Activated T-cell treated with anti-CD3 and anti-CD28 coated beads, Interleukin-2, amount 50 U/mL, for 1 hour (primary cell): ENCODE measurements around the gene ENTHD1.
"Not testable (repeated sequence)": the region's sequence is repeated elsewhere in the genome, so short reads cannot be mapped to it uniquely, and the experiment has no call there.

Experiments
- DNase-seq: peaks from one replicate; pipeline ENCODE4 v3.0.0-alpha.2; 2020

Gene ENTHD1

DNA sequence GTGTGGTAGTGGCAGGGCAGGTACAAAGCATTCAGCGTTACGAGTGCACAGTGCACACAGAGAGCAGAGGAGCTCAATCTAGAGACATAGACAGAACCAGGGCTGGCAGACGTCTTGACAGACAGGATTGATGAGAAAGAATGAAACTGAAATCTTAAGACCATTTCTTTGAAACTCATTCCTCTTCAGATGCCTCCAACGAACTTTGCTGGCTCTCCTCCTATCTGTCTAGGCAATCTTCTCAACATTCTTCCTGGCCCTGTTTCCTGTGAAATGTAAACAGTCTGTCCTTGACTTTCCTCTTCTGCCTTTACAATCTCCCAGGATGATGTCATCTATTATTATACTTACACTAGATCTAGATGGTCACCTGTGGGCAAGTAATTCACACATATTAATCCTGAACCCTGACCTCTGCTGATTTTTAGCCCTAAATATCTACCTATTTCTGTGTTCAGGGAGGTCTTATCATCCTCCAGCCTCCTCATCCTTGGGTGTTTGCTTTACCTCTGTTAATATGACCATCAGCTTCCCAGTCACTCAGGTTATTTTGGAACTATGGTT lies 119.5 kb downstream of the ENTHD1 start:
- no peak for DNase-seq

DNA sequence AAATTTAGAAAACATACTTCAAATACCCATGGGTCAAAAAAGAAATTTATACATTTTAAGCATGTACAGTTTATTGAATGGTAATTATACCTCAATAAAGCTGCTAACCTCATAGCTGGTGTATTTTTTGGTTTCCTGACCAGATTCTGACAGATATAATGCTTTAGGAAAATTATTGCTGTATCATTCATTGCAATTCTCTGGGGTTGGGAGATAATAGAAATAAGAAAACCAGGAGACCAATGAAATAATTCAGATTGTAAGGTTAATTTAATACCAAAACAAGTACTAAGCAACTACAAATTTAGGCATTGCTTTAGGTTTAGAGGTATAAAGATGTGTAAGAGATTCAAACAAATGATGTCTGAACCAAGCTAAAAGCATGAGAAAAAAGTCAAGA lies 120.1 kb downstream of the ENTHD1 start:
- DNase-seq, result no peak

DNA sequence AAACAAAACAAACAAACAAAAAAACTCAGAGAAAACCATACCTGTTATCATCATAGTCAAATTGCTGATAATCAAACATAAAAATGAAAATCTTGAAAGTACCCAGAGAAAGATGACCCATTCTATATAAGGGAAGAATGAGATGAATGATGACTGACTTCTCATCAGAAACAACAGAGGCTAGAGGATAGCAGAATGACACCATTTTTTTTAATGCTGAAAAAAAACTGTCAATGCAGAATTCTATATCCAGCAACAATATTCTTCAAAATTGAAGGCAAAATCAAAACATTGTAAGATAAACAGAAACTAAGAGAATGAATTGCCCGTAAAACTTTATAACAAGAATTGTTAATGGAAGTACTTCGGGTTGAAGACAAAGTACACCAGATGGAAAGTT lies 122.1 kb downstream of the ENTHD1 start:
- no peak for DNase-seq

DNA sequence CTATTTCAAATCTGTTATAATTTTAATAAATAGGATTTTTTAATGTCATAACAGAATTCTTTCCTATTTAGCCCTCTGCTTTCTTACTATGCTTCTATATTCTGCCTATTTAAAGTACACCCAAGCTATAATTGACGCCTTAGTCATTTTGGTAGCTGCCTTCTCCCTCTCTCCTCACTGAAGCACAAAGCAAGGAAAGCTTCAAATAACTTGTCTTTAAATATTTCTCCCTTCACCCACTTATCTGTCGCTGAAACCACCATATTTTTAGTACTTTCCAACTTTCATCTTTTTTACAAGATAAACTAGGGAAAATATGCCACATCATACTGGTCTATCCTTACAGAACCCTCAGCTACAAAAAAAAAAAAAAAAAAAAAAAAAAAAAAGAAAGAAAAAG lies 127.9 kb downstream of the ENTHD1 start:
- no peak for DNase-seq

DNA sequence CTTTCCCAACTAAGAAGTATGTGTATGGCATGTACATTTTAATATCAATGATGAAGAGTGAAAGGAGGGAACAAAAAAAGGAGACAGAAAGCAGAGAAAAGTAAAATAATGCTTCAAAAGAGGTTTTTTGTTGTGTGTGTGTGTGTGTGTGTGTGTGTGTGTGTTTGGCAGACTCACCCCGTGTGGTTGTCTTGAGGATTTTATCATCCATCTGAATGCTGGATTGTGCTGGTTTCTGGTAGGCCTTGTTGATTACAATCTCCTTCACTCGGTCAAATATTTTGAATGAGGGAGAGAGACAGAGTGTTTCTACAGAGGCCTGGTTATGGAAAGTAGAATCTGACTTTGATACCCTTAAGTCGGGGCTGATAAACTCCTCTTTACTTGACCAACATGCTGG lies 128.5 kb downstream of the ENTHD1 start:
- DNase-seq, result no peak

DNA sequence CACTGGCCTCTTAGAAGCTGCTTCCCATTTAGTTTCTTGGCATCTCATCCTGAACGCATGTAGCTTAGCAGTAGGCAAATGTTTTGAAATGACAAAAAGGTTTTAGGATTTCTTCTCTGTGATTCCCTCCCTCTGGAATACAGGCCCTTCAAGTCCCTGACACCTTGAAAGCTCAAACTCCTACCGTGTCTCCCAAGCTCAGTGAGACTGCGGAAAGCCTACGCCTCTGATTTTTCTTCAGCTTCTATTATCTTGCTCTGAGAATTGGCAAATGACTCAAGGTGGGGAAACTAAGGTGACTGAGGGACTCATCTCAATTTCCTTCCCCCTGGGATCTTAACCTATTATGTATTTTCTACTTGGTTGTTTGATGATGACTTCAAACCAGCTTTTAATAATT lies 130.3 kb downstream of the ENTHD1 start:
- DNase-seq, result no peak

DNA sequence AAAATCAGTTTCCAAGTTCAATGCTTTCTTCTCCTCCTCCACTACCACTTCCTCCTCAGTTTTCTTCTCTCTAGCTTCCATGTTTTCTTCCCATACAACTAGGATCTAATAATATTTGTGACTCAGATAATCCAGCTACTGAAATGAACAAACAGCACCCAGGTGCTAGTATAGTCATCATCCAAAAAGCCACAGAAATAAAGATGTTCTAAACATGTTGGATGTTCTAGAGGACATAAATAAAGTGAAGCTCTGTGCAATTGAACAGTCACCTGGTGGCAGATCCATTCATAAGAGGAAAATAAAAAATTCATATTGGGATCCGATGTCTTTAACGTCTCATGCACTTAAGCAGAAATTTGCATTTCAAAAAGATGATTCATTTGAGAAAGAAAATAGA lies 142.8 kb downstream of the ENTHD1 start:
- DNase-seq, result no peak

DNA sequence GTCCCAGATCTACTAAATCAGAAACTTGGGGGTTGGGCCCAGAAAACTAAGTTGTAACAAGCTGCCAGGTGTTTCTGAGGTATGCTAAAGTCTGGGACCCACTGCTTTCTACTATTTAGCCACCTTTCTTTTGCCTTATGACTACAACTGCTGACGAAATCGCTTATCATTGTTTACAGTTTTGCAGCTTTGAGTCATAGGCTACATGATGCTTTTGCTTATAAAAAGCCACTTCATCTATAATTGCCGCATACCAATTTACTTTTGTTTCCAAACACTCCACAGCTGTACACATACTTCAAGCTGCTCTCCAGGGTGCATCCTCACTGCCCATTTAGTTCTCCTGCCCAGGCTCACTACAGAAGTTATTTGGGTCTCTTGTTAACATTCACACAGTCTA lies 144.7 kb downstream of the ENTHD1 start:
- no peak for DNase-seq

DNA sequence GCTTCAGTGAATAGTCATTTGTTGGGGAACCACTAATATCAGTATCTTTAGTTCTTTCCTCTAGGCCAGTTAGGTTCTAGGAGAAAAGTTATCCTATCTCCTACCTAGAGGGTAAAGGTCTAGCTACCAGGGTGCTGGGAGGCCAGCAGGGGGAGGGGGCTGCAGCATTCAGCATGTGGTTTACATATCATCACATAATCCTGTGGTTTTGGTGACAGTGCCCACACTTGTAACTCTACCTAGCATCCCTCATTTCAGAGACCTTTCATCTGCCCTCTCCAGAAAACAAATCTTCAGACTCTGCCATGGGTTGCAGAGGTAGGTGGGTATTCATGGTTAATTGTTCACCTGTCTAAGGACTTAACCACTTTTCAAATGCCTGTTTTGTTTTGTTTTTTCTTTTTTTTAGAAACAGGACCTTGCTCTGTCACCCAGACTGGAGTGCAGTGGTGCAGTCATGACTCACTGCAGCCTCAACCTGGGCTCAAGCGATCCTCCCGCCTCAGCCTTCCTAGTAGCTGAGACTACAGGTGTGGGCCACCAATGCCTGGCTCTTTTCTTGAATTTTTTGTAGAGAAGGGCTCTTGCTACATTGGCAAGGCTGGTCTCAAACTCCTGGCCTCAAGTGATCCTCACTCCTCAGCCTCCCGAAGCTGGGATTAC lies 146.8 kb downstream of the ENTHD1 start:
- no peak for DNase-seq

DNA sequence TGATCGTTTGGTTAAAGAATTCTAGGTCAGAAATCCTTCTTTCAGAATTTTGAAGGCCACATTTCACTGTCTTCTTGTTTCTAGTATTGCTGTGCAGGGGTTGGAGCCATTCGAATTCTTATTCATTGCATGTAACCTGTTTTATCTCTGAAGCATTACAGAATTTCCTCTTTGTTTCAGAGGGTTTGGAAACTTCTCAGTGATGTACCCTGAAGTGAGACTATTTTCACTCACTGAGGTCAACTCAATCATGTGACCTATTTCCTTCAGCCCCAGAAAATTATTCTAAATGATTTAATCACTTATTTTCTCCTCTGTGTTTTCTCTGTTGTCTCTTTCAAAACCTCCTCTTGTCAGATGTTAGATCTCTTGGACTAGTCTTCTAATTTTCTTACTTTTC lies 147.8 kb downstream of the ENTHD1 start:
- DNase-seq, result no peak

DNA sequence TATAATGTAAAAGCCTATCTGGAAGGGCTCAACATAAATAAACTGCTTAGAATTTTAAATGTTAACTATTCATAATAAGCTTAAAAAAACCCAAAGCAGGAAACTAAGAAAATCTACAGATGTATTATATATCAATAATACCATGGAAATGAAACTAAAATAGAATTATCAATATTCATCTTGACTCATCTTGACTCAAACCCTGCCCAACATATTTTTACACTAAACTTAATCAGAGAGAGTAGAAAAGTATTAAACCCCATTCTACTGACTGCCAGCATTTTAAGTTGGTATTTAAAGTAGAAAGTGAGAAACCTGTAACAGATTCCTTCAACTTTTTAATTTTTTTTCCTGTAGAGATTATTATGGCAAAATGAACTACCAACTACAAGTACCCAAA lies 149.2 kb downstream of the ENTHD1 start:
- no peak for DNase-seq

DNA sequence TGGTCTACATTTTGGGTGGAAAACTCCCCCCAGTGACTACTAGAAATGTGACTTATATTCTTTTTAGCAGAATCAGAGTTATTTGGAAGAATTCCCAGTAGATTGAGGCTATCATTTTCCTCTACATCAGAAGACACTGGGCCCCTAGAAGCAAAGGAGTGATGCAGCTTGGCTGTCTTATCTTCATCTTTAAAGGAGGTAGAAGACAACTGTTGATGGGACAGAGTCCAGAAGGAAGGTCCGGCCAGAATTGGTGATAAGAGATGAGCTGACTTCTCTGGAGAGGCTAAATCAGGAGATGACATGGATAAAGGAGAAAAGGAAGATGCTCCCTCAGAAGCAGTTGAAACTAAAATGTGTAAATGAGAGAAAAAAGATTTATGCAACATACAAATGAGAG lies 149.6 kb downstream of the ENTHD1 start:
- DNase-seq, result no peak

DNA sequence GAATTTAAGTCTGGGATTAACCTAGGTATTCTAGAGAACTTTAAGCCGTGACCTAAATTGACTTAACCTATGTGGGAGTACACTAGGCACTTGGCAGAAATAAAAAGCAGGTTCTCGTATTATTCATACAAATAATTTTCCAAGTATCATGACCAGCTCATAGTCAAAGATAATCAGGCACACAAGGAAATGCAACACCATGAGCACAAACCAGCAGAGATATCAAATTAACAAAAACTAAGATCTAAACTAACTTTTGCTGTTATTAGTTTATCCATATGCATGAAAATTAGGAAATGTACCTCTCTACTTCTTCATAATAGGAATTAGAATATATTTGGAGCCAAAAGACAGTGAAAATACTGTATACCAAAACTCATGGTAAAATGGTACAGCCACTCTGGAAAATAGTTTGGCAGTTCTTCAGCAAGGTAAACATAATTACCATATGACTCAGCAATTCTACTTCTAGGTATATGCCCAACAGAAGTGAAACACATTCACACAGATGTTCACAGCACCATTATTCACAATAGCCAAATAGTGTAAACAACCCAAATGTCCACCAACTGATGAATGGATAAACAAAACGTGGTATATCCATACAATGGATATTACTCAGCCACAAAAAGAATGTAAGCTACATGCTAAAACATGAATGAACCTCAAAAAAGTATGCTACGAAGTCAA lies 154.1 kb downstream of the ENTHD1 start:
- DNase-seq, result no peak

DNA sequence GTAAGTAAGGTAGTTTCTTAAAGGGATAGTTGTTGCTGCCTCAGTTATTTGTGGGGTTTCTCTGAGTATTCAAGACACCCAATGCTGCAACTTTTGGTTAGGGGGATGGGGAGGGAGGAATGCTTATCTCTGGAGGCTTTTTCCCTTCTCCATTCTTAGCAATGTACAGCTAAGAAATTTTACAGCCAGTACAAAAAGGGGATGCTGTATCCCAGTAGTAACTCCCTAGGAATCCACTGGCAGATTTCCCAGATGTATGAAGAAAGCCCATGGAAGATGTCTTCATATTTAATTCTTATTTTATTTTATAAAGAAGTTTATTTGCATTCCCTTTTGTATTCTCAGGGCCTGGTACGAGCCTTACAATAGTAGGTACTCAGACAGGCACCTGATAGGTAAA lies 154.8 kb downstream of the ENTHD1 start:
- DNase-seq, result no peak

DNA sequence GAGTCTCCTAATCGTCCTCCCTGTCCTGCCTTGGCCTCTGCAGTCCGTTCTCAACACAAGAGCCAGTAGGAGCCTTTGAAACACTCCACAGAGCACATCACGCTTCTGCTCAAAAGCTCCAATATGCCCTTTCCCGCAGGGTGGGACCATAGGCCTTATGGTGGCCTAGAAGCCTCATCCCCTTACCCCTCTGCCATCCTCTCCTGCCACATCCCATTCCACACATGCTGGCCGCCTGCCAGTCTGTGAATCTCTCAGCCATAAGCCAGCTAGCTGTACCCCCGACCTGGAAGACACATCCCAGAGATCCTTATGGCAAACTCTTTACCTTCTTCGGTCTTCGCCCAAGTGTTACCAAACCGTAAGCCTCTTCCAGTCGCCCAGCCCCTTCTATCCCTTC lies 157.8 kb downstream of the ENTHD1 start:
- DNase-seq, result no peak

DNA sequence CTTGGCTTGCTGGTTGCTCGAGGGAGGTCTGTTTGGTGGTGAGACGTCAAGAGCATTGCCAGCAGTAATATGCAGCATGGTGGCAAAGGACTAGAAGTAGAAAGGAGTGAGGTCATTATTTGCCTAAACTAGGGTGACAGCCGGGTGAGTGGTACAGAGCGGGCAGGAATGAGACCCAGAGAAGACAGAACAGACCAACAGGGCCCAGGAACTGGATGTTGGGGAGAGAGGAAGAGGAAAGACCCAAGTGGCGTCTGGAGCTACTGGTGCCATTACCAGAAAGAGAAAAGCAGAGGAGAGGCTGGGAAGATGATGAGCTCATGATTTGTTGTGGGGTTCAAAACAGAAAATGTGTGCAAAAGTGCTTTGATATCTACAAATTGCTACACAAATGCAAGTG lies 158.7 kb downstream of the ENTHD1 start:
- DNase-seq, result no peak

DNA sequence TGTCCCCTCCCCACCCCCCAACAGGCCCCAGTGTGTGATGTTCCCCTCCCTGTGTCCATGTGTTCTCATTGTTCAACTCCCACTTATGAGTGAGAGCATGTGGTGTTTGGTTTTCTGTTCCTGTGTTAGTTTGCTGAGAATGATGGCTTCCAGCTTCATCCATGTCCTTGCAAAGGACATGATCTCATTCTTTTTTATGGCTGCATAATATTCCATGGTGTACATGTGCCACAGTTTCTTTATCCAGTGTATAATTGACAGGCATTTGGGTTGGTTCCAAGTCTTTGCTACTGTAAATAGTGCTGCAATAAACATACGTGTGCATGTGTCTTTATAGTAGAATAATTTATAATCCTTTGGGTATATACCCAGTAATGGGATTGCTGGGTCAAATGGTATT lies 159.5 kb downstream of the ENTHD1 start:
- not testable (repeated sequence) for DNase-seq

DNA sequence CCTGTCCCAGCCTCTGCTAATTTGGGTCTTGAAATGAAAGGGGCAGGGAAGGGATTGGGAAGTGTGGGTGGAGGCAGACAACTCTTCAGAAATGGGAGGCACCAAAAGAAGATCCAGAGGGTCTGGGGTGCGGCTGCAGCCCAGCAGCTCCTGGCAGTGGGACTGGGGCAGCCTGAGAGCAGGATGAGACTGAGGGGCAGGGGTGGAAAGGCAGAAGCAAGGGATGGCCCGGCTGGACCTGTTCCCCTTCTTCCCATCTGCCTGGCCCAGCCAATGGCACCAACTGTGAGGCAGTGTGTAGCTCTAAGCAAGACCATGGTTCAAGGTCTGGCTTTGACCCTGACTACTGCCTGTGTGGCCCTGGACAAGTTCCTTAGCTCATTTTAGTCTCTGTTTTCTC lies 160.4 kb downstream of the ENTHD1 start:
- no peak for DNase-seq

DNA sequence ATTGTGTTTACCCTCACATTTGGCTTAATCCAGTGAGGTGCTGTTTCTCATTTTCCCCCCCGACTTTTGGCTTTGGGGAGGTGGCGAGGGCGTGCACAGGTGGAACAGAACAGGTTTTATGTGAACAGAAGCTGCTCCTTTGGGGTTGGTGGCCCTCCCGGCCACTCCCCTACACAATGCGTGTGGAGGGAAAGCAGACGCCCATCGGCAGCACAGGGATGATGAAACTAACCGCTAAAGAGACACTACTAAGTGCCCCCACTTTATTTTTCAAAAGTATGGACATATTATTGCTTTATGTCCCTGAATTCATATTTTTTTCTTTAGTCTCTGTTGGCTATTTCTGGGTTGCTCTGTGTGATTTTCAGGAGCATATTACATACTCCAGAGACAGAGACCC lies 160.9 kb downstream of the ENTHD1 start:
- no peak for DNase-seq

DNA sequence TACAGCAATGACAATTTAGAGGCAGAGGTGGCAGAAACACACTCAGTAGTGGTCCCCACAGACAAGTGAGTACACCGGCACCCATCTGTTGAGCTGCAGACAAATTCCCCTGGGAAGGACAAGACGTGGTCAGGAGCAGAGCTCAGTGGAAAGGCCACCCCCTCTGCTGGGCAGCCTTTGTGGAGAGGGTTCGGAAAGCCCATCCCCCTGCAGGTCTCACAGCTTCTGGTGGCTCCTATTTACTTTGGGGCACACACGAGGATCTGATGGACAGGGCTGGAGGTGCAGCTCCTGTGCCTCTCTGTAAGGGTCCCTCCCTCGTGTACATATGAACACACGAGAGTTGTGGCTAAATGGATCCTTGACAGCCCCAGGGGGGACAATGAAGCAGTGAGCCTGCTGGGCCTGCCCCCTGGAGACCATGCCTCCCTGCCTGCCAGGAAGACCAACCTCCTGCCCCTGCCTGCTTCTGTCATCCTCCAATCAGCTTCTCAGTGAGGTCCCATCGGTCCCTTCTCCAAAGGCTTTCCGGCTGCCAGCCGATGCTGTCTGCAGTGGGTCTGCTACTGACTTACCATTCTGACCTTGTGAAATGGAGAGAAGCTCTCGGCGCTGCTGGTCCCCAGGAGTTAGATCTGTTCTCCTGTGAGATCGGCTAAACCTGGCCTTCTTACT lies 161.5 kb downstream of the ENTHD1 start:
- no peak for DNase-seq

DNA sequence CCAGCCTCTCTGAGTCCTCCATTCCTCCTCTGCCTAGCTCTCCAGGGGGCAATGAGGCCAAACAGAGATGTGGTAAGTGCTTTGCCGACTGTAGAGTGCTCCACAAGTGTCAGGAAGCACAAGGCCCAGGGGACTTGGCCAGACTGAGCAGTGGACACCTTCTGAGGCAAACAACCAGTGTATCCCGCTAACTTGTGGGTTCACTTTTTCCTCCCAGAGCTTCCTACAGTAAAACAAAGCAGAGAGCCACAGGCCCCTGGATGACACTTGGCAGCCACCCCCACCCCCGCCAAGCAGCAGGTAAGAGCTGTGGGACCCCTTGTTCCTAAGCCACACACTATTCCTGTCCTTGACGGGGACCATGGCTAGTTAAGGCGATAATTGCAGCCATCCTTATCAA lies 162.1 kb downstream of the ENTHD1 start:
- DNase-seq, result no peak

DNA sequence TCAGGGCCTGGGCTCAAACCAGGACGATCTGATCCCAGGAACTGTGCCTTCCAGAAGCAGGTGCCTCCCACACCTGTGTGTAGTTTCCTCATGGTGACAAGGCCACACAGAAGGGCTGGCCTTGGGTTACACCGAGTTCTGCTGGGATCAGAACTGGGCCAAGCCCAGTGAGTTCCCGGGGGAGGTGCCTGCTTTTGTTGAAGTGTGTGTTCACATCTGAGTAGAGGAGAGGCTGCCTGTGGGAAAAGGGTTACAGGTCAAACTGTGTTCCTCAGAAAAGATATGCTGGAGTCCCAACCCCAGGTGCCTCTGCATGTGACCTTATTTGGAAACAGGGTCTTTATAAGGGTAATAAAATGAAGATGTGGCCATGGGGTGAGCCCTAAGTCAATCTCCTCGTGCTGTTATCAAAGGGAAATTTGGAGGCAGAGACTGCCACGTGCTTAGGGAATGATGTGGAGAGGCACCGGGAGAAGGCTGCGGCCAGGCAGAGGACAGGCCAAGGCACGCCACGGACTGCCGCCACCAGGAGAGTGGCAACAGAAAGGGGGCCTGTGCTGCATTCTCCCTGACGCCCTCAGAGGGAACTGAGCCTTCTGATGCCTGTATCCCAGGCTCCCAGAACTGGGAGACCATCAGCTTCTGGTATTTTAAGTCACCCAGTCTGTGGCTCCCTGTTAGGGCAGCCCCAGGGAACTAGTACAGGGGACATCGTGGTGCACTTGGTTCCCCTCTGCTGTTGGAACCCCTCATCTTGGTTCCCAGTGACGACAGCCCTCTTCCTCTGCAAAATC lies 164.2 kb downstream of the ENTHD1 start:
- DNase-seq, result no peak

DNA sequence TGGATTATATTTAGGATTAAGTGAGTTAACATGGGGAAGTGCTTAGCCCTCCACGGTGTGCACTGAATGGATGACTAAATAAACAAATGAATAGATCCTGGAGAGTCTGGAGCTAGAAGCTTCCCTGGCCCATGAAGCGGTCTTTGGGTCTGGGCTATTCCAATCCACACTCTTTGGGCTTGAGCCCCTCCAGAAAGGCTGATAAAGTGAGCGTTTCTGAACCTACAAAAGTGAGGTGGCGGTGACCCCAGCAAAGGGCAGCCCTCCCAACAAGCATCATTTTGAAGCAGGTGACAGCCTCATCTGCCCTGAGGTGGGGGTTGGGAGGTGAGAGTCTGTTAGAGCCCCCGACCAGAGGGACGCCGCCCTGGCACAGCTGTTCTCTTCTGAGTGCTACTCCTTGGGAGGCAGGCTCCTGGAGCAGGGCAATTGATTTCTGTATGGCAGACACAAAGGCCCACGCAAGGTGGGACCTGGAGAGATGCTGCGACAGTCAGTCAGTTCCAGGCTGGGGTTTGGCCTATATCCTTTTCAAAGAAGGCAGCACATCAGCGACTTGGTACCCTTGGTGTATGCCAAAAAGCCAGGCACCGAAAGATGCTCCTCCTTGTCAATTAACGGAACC lies 165.2 kb downstream of the ENTHD1 start:
- no peak for DNase-seq
